NCI-H510A (cell line): Measurements from ENCODE around the gene NTN5.

Experiments used
- DNase-seq: peaks from one replicate; lab custom pipeline; 2025; lab: John Stamatoyannopoulos, UW

Gene NTN5

DNA sequence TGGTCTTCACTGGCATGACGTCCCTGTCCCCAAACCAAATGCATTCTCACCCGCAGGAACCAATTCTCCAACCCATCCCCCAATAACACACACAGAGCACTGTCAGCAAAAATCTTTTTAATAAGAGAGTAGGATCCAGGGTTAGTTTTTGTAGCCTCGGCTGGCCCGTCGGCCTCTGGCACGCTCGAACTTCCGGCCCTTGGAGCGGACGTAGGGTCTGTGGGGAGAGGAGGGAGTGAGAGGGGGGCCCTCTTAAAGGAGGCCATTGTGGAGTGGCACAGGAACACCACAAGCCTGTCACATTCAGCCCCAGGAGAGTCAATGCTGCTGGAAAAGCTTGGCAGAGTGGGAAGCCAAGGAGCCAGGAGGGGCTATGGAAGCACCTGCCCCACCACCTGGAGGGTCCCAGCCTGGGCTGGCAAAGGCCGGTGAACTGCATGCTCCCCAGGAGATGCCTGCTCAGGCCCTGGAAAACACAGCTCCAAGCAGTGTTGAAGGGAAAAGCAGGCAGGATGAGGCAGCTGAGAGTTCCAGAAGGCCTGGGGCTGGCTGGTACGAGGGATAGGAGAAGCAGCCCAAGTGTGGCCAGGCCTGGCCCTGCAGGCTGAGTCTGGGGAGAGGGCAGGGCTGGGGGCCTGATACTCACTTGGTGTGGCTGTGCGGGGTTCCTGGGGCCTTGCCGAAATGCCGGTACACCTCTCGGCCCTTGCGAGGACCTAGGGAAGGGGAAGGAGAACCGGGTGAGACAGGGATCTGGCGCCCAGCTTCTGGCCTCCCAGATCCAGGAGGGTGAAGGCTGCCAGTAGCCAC, 57.4 kb downstream of the NTN5 start:
- DNase-seq = no peak

DNA sequence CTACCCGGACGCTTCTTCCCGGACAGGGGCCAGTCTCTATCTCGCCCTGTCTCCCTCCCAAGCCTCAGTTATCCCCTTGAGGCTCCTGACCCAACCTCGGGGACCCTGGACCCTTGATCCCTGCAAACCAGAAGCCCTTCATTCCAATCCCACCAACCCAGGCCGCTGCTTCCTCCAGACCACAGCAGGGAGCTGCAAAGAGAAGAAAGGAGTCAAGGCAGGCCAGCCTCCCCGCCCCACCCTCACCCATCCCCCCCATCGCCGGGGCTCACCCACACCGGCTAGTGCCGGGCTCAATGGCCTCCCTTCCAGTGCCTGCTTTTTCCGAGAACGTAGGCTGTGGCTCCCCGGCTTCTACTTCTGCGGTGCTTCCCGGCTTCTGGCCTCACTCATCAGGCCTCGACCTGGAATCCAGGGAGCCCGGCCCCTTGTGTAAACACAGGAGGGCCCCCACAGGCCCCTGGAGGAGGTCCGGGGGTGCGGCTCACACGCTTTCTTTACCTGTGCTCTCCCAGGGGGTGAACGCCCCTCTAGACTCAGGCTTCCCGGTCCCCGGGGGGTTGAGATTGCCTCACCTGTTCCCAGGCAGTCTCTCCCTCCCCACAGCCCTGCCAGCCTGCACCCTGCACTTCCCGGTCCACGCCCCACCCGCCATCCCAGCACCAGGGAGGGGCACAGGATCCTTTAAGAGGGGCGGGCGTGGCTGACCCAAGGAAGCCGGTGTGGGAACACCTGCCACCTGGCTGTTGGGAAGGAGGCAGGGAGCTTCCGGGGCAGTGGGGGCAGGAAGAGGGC, 58.2 kb downstream of the NTN5 start, which contains the start of gene FAM83E:
Gene FAM83E, minus strand, starts transcription at position 641 of the 795 bp plus-strand sequence. CDS start 1,704 bp downstream, outside the sequence.
- peak; percentile 93 for DNase-seq

DNA sequence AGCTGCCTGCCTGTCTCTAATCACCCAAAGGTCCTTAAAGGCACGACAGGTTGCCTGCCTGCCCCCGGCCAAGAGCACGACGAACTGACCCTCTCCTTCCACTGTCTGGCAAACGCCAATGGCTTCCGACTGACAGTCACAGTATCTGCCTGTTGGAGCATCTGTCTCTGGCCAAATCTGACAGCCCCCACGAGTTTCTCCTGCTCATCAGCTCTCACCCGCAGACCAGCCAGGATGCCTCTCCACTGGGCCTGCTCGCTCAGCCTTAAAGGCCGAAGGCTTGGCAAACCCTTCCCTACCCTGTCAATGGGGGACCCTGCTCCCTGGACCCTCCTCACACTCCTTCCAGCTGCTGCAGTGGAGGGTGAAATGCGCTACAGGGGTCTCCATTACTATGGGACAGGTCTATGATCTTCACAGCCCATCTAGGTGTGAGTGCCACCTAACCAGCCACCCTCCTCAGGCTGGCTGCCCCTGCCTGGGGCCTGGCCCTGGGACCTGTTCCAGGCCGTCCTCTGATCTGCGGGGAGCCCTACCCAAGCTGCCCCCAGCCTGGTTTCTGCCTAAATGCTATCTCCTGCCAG, 58.9 kb downstream of the NTN5 start:
- DNase-seq = no peak

DNA sequence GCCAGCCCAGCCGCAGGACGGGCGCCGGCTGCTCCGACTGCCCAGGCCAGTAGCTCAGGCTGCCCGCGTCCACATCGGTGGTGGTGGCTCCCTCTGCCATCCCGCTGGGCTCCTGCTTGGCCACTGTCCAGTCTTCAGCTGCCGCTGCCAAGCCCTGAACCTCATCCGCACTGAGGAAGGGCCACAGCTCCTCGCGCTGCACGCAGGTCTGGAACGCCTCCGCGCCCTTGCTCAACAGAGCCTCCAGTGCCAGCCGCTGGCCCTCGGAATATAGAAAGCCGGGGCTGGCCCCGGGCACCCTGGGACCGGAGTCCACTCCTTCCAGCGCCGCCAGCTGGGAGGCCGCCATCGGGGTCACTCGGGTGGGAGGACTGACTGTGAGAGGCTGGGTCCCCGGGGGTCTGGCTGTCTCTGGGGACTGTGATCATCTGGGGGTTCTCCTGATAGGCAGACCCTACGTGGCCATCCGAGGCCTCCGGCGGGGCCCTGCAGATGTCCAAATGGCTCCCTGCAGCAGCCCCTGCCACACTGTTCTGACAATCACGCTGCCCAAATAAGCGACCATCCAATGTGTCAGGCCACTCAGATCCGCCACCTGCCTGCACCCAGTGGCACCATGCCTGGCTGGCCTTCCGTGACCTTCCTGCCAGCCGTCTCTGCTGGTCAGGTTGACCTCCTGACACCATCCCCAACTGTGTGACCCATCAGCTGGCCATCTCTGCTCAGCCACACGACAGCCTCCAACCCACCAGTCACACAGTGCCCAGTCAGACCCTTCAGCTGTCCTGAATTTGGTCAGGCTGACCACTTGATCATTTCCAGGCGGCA, 59.6 kb downstream of the NTN5 start:
- DNase-seq = no peak

DNA sequence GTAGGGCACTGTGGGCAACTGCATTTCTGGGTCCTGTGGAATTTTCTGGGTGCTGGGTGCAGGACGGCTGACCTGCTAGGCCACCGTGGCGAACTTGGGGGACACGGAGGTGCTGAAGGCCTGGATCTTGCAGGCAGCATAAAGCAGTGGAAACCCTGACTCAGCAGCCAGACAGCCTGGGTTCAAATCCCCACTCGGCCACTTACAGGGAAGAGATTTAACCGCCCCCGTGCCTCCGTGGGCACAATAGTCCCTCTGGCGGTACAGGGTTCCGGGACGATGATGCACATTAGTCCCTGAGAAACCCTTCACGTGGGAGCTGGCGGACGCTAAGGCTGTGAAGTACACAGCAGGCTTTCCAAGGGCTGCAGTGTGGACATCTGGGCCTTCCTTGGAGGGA, 60.9 kb downstream of the NTN5 start:
- DNase-seq = no peak
